RWPE2 (cell line): ENCODE measurements around the gene MBOAT2.

Experiments used
- ATAC-seq: fragments of 200-7000 bp; cut with Tn5 transposase; 3 replicates; pipeline ENCODE4 v1.9.1; 2021; ENCODE audit warnings: low read depth
- DNase-seq: peaks from one replicate; pipeline ENCODE4 v3.0.0-alpha.2; 2020; ENCODE audit warnings: low spot score
- H3K27ac ChIP-seq: fragments of 450-650 bp; 2 replicates; pipeline ENCODE4 v1.5.1; 2017; ENCODE audit warnings: mild to moderate bottlenecking; ENCODE audit not compliant: poor library complexity, severe bottlenecking
- H3K27me3 ChIP-seq: fragments of 250-450 bp; sonication (Bioruptor Pico); 2 replicates; pipeline ENCODE4 v1.5.1; 2021; ENCODE audit warnings: mild to moderate bottlenecking, moderate library complexity; ENCODE audit not compliant: insufficient read depth, poor library complexity, severe bottlenecking
- H3K36me3 ChIP-seq: fragments of 250-450 bp; sonication (Bioruptor Pico); 2 replicates; pipeline ENCODE4 v1.5.1; 2020; ENCODE audit warnings: low read depth, mild to moderate bottlenecking, moderate library complexity
- H3K4me1 ChIP-seq: fragments of 250-450 bp; sonication (Bioruptor Pico); 2 replicates; pipeline ENCODE4 v1.5.1; 2021; ENCODE audit warnings: mild to moderate bottlenecking, moderate library complexity; ENCODE audit not compliant: insufficient read depth, poor library complexity, severe bottlenecking
- H3K4me3 ChIP-seq: fragments of 250-450 bp; sonication (Bioruptor Pico); 2 replicates; pipeline ENCODE4 v1.5.1; 2021; ENCODE audit warnings: mild to moderate bottlenecking, moderate library complexity; ENCODE audit not compliant: severe bottlenecking
- H3K9me3 ChIP-seq: fragments of 250-450 bp; sonication (Bioruptor Pico); 2 replicates; pipeline ENCODE4 v1.5.1; 2021; ENCODE audit warnings: mild to moderate bottlenecking, moderate library complexity; ENCODE audit not compliant: severe bottlenecking
- CTCF ChIP-seq: fragments of 450-650 bp; IDR thresholded peaks from one replicate; pipeline ENCODE4 v1.5.1; 2017; ENCODE audit warnings: mild to moderate bottlenecking, moderate library complexity; ENCODE audit not compliant: poor library complexity, severe bottlenecking

Gene MBOAT2

GRCh38 chr2:9018534-9018933, 15.1 kb upstream of the MBOAT2 start:
- Histone ChIP-seq H3K27ac (no peak overlapping the region), H3K4me3 (no peak overlapping the region), H3K36me3 (no peaks in the 10 kb centered on the region), H3K4me1 (no peaks in the 10 kb centered on the region), H3K27me3 (no peaks in the 10 kb centered on the region), H3K9me3 (no peaks in the 10 kb centered on the region)
- no peak for TF ChIP-seq CTCF
- ATAC-seq (no peak), DNase-seq (no peak)

GRCh38 chr2:9018109-9018508, 14.6 kb upstream of the MBOAT2 start:
- no peak overlapping the region for H3K27ac ChIP-seq

GRCh38 chr2:9017411-9017810, 13.9 kb upstream of the MBOAT2 start:
- DNase-seq = no peak
- no peaks in the 10 kb centered on the region for H3K27me3 ChIP-seq
- no peak overlapping the region for H3K27ac ChIP-seq
- no peaks in the 10 kb centered on the region for H3K4me1 ChIP-seq
- H3K4me3 ChIP-seq = no peak overlapping the region
- no peaks in the 10 kb centered on the region for H3K9me3 ChIP-seq
- TF ChIP-seq CTCF = no peak
- no peak for ATAC-seq
- no peaks in the 10 kb centered on the region for H3K36me3 ChIP-seq

More at GRCh38 chr2:9018109-9018508, 14.6 kb upstream of the MBOAT2 start:
- no peaks in the 10 kb centered on the region for H3K27me3 ChIP-seq
- ATAC-seq (no peak), DNase-seq (no peak)
- TF ChIP-seq CTCF = no peak
- no peaks in the 10 kb centered on the region for H3K9me3 ChIP-seq
- no peaks in the 10 kb centered on the region for H3K36me3 ChIP-seq
- H3K4me1 ChIP-seq = no peaks in the 10 kb centered on the region
- H3K4me3 ChIP-seq = no peak overlapping the region

GRCh38 chr2:9015998-9016397, 12.5 kb upstream of the MBOAT2 start:
- H3K4me3 ChIP-seq = no peak overlapping the region
- no peak for DNase-seq
- H3K27me3 ChIP-seq = no peaks in the 10 kb centered on the region
- H3K27ac ChIP-seq = no peak overlapping the region
- TF ChIP-seq CTCF = no peak
- H3K4me1 ChIP-seq = no peaks in the 10 kb centered on the region
- H3K36me3 ChIP-seq = no peaks in the 10 kb centered on the region
- no peaks in the 10 kb centered on the region for H3K9me3 ChIP-seq
- no peak for ATAC-seq

- ATAC-seq = no peak
- H3K27me3 ChIP-seq = no peaks in the 10 kb centered on the region
Measured at GRCh38 chr2:9013403-9013802, 9.9 kb upstream of the MBOAT2 start.

More at GRCh38 chr2:9013403-9013802, 9.9 kb upstream of the MBOAT2 start:
- no peak overlapping the region for H3K4me3 ChIP-seq
- no peaks in the 10 kb centered on the region for H3K36me3 ChIP-seq
- peaks cover 3% of the 10 kb centered on the region for H3K4me1 ChIP-seq
- TF ChIP-seq CTCF = no peak
- no peak overlapping the region for H3K27ac ChIP-seq
- H3K9me3 ChIP-seq = no peaks in the 10 kb centered on the region
- DNase-seq = no peak
